C4-2B (cell line): ENCODE data around the gene CHD2.

ENCODE experiments used
- H3K27ac ChIP-seq: fragments of 450-650 bp; 2 replicates; pipeline ENCODE4 v1.5.1; 2017
- CTCF ChIP-seq: fragments of 450-650 bp; conservative IDR thresholded peaks from 2 replicates; pipeline ENCODE4 v1.5.1; 2017; ENCODE audit warnings: mild to moderate bottlenecking
- ZFX ChIP-seq: fragments of 450-650 bp; IDR thresholded peaks from 2 replicates; pipeline ENCODE4 v1.6.1; 2017

Gene CHD2

GRCh38 chr15:93072411-93073394 lies 172.6 kb downstream of the CHD2 start:
- no peak for TF ChIP-seq ZFX
- no peak for TF ChIP-seq CTCF
- peak overlapping the region; percentile 30 for H3K27ac ChIP-seq

GRCh38 chr15:93073465-93073952 lies 173.4 kb downstream of the CHD2 start:
- no peak overlapping the region; the same call in 1 of the 2 replicates for H3K27ac ChIP-seq
- TF ChIP-seq ZFX, result no peak
- no peak for TF ChIP-seq CTCF

GRCh38 chr15:93074599-93074998 lies 174.5 kb downstream of the CHD2 start:
- H3K27ac ChIP-seq, result no peak overlapping the region
- TF ChIP-seq CTCF (no peak), ZFX (no peak)

- no peak for TF ChIP-seq CTCF
- TF ChIP-seq ZFX, result no peak
- H3K27ac ChIP-seq, result no peak overlapping the region
Measured at GRCh38 chr15:93076217-93076616, 176.1 kb downstream of the CHD2 start.

- no peak overlapping the region for H3K27ac ChIP-seq
- TF ChIP-seq CTCF (no peak), ZFX (no peak)
Measured at GRCh38 chr15:93076875-93077274, 176.8 kb downstream of the CHD2 start.
